ENCODE measurements around the gene LARGE1.

LARGE1 gene

GRCh38 chr22:33526434-33527107 is 393.7 kb downstream of the LARGE1 start:
- peaks cover 0 to 3% (median 0%) of the 10 kb centered on the region in 5 experiments for H3K9me3 ChIP-seq (ENCODE audit: control extremely low read depth in 1 of 5, control insufficient read depth in 4 of 5, insufficient read depth in 2 of 5, low read depth in 1 of 5, low read length in 4 of 5)
- ChIA-PET POLR2A (no interaction called here), CTCF (no interaction called here)
- WGBS (ENCODE audit: insufficient coverage), result over 99% methylated on average over 10 of the region's 12 CpGs
- no peak overlapping the region for H3K27ac ChIP-seq (ENCODE audit: insufficient read depth in 1 of 2, low read depth in 1 of 2, low read length in 2 of 2, poor library complexity in 1 of 2, severe bottlenecking in 2 of 2)
- H3K4me3 ChIP-seq (ENCODE audit: control insufficient read depth in 1 of 7, extremely low read depth in 1 of 7, insufficient read depth in 4 of 7, low read depth in 2 of 7, low read length in 6 of 7), result no peak overlapping the region
- no peaks in the 10 kb centered on the region for H3K27me3 ChIP-seq (replicated peaks in 2 of 5; ENCODE audit: control insufficient read depth in 4 of 5, insufficient read depth in 5 of 5, low read length in 4 of 5)
- no peaks in the 10 kb centered on the region for H3K36me3 ChIP-seq (ENCODE audit: control insufficient read depth in 4 of 4, insufficient read depth in 4 of 4, low read length in 3 of 4)
- H3K4me1 ChIP-seq (ENCODE audit: control extremely low read depth in 1 of 4, control insufficient read depth in 4 of 4, insufficient read depth in 4 of 4, low read length in 3 of 4), result peaks cover 0 to 6% (median 2%) of the 10 kb centered on the region in 4 experiments
- no peak for DNase-seq

- POLR2A ChIA-PET, result no interaction called here
- peaks cover 0 to 6% (median 2%) of the 10 kb centered on the region in 4 experiments for H3K4me1 ChIP-seq (ENCODE audit: control extremely low read depth in 1 of 4, control insufficient read depth in 4 of 4, insufficient read depth in 4 of 4, low read length in 3 of 4)
- H3K36me3 ChIP-seq (ENCODE audit: control insufficient read depth in 4 of 4, insufficient read depth in 4 of 4, low read length in 3 of 4), result no peaks in the 10 kb centered on the region
- CTCF ChIA-PET, result interaction anchor here (0.7 to 1.2 kb wide), 2 partner anchors 42 to 50 kb away, joined by 4 read pairs; no protein-coding TSS in a partner anchor
- no peak overlapping the region for H3K4me3 ChIP-seq (ENCODE audit: control insufficient read depth in 1 of 7, extremely low read depth in 1 of 7, insufficient read depth in 4 of 7, low read depth in 2 of 7, low read length in 6 of 7)
- no peaks in the 10 kb centered on the region for H3K27me3 ChIP-seq (replicated peaks in 2 of 5; ENCODE audit: control insufficient read depth in 4 of 5, insufficient read depth in 5 of 5, low read length in 4 of 5)
- WGBS (ENCODE audit: insufficient coverage), result 85% methylated on average over 2 of the region's 4 CpGs
- H3K27ac ChIP-seq (ENCODE audit: insufficient read depth in 1 of 2, low read depth in 1 of 2, low read length in 2 of 2, poor library complexity in 1 of 2, severe bottlenecking in 2 of 2), result no peak overlapping the region
- DNase-seq, result no peak
- H3K9me3 ChIP-seq (ENCODE audit: control extremely low read depth in 1 of 5, control insufficient read depth in 4 of 5, insufficient read depth in 2 of 5, low read depth in 1 of 5, low read length in 4 of 5), result peaks cover 0 to 5% (median 0%) of the 10 kb centered on the region in 5 experiments
These were observed 395.6 kb downstream of the LARGE1 start for GRCh38 chr22:33524511-33525260.

GRCh38 chr22:33521879-33522665 is 398.2 kb downstream of the LARGE1 start:
- POLR2A ChIA-PET, result no interaction called here
- no peak for DNase-seq
- CTCF ChIA-PET, result interaction anchor here (1.1 to 5.3 kb wide), 4 partner anchors 8 to 62 kb away, joined by 4 to 47 read pairs (median 14); no protein-coding TSS in a partner anchor
- H3K27me3 ChIP-seq (replicated peaks in 2 of 5; ENCODE audit: control insufficient read depth in 4 of 5, insufficient read depth in 5 of 5, low read length in 4 of 5), result no peaks in the 10 kb centered on the region
- no peak overlapping the region for H3K4me3 ChIP-seq (ENCODE audit: control insufficient read depth in 1 of 7, extremely low read depth in 1 of 7, insufficient read depth in 4 of 7, low read depth in 2 of 7, low read length in 6 of 7)
- H3K36me3 ChIP-seq (ENCODE audit: control insufficient read depth in 4 of 4, insufficient read depth in 4 of 4, low read length in 3 of 4), result no peaks in the 10 kb centered on the region
- 89% methylated on average over 7 of the region's 9 CpGs for WGBS (ENCODE audit: insufficient coverage)
- peaks cover 0 to 8% (median 3%) of the 10 kb centered on the region in 4 experiments for H3K4me1 ChIP-seq (ENCODE audit: control extremely low read depth in 1 of 4, control insufficient read depth in 4 of 4, insufficient read depth in 4 of 4, low read length in 3 of 4)
- no peak overlapping the region for H3K27ac ChIP-seq (ENCODE audit: insufficient read depth in 1 of 2, low read depth in 1 of 2, low read length in 2 of 2, poor library complexity in 1 of 2, severe bottlenecking in 2 of 2)
- peaks cover 0 to 5% (median 0%) of the 10 kb centered on the region in 5 experiments for H3K9me3 ChIP-seq (ENCODE audit: control extremely low read depth in 1 of 5, control insufficient read depth in 4 of 5, insufficient read depth in 2 of 5, low read depth in 1 of 5, low read length in 4 of 5)

GRCh38 chr22:33520904-33521780 is 399.1 kb downstream of the LARGE1 start:
- Histone ChIP-seq H3K4me3 (ENCODE audit: control insufficient read depth in 1 of 7, extremely low read depth in 1 of 7, insufficient read depth in 4 of 7, low read depth in 2 of 7, low read length in 6 of 7) (no peak overlapping the region), H3K4me1 (ENCODE audit: control extremely low read depth in 1 of 4, control insufficient read depth in 4 of 4, insufficient read depth in 4 of 4, low read length in 3 of 4) (peaks cover 0 to 8% (median 3%) of the 10 kb centered on the region in 4 experiments), H3K36me3 (ENCODE audit: control insufficient read depth in 4 of 4, insufficient read depth in 4 of 4, low read length in 3 of 4) (no peaks in the 10 kb centered on the region), H3K27ac (ENCODE audit: insufficient read depth in 1 of 2, low read depth in 1 of 2, low read length in 2 of 2, poor library complexity in 1 of 2, severe bottlenecking in 2 of 2) (no peak overlapping the region), H3K27me3 (replicated peaks in 2 of 5; ENCODE audit: control insufficient read depth in 4 of 5, insufficient read depth in 5 of 5, low read length in 4 of 5) (no peaks in the 10 kb centered on the region), H3K9me3 (ENCODE audit: control extremely low read depth in 1 of 5, control insufficient read depth in 4 of 5, insufficient read depth in 2 of 5, low read depth in 1 of 5, low read length in 4 of 5) (peaks cover 0 to 5% (median 0%) of the 10 kb centered on the region in 5 experiments)
- ChIA-PET POLR2A (no interaction called here), CTCF (interaction anchor here (0.6 to 5.3 kb wide), 10 partner anchors 9 to 63 kb away, joined by 3 to 47 read pairs (median 4); no protein-coding TSS in a partner anchor)
- no peak for DNase-seq
- WGBS (ENCODE audit: insufficient coverage), result 90% methylated on average over 5 of the region's 8 CpGs

GRCh38 chr22:33519974-33520903 is 400.0 kb downstream of the LARGE1 start:
- ChIA-PET CTCF (interaction anchor here (0.6 to 5.3 kb wide), 12 partner anchors 8 to 63 kb away, joined by 3 to 47 read pairs (median 4); no protein-coding TSS in a partner anchor), POLR2A (no interaction called here)
- peaks cover 0 to 8% (median 3%) of the 10 kb centered on the region in 4 experiments for H3K4me1 ChIP-seq (ENCODE audit: control extremely low read depth in 1 of 4, control insufficient read depth in 4 of 4, insufficient read depth in 4 of 4, low read length in 3 of 4)

More at GRCh38 chr22:33519974-33520903, 400.0 kb downstream of the LARGE1 start:
- WGBS (ENCODE audit: insufficient coverage), result 97% methylated on average over 10 of the region's 13 CpGs
- no peak overlapping the region for H3K27ac ChIP-seq (ENCODE audit: insufficient read depth in 1 of 2, low read depth in 1 of 2, low read length in 2 of 2, poor library complexity in 1 of 2, severe bottlenecking in 2 of 2)
- DNase-seq, result no peak
- no peaks in the 10 kb centered on the region for H3K27me3 ChIP-seq (replicated peaks in 2 of 5; ENCODE audit: control insufficient read depth in 4 of 5, insufficient read depth in 5 of 5, low read length in 4 of 5)
- peaks cover 0 to 5% (median 0%) of the 10 kb centered on the region in 5 experiments for H3K9me3 ChIP-seq (ENCODE audit: control extremely low read depth in 1 of 5, control insufficient read depth in 4 of 5, insufficient read depth in 2 of 5, low read depth in 1 of 5, low read length in 4 of 5)
- no peaks in the 10 kb centered on the region for H3K36me3 ChIP-seq (ENCODE audit: control insufficient read depth in 4 of 4, insufficient read depth in 4 of 4, low read length in 3 of 4)
- H3K4me3 ChIP-seq (ENCODE audit: control insufficient read depth in 1 of 7, extremely low read depth in 1 of 7, insufficient read depth in 4 of 7, low read depth in 2 of 7, low read length in 6 of 7), result no peak overlapping the region
